Dermis microvascular lymphatic vessel endothelial cell (primary cell): ENCODE results near the gene PPIF. TPM values are rescaled to one million over a fixed set of nuclear protein-coding genes. Genes with fewer than 3 reads are reported as not detected.

ENCODE experiments used
- DNase-seq, 2 donors: peaks; one replicate each; pipeline versions ENCODE4 v3.0.0 to v3.0.0-alpha.2; 2010; ENCODE audit warnings: low read depth in 2 of 2
- total RNA-seq: library from RNA; depleted of rRNA; stranded (reverse); fragments of >200 nt; gene quantifications from 2 replicates; pipeline ENCODE4 v1.2.1, GENCODE V29; 2014

PPIF gene
- total RNA-seq, 1 donor from 2014 or later: 12.7 TPM

DNA sequence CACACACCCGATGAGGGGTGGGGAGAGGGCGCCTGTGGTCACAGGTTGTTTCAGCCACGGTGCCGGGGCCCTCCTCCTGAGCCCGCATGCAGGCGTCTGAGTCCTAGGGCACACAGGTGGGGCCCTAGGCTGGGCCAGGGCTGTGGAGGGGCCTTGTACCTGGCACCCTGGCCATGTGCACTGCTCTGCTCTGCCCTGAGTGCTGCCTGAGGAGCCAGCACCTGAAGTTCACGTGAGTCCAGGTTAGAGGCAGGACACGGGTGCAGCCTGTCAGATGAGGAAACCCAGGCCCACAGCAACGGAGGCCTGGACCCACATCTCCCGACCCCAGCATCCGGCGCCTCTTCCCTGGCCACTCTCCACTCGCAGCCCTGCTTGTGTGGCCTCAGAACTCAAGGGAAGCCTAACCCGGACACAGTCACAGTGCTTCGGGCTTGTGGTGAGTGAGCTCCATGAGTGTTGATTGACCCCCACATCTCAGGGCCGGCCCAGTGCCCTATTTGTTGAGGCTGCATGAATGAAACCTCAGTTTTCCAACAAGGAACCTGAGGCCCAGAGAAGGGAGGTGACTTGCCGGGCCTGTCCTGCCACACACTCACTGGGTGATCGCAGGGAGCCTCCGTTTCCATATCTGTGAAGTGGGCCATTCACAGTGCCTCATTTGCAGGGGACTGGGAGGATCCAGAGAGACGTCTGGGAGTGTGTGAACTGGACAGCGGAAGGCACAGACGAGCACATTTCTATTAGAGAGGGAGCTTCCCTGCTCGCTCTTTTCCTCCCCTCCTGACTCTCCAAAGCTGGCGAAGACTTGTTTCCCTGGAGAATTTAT is 39.6 kb downstream of the PPIF start:
- no peak for DNase-seq

DNA sequence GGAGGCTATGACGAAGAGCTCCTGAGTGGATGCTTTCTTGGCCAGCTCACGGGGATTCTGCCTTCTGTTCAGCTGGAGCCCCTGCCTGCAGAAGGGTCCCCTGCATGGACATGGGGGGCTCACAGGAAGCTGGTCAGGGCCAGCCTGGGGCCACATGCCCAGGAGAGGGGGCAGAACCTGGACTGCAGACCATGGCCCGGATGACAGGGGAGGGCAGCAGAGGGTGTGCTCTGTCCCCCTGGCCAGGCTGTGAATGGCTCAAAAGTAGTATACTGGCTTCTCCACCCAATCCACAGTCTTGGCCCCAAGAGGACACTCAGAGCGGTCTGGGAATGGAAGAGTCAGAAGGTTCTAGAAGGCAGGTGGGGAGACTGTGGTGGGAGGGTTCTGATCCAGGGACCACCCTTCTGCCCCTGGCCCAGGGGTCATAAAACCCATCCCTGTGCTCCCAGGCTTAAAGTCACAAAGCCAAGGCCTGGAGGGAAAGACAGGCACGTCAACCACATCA is 40.3 kb downstream of the PPIF start:
- no peak for DNase-seq

DNA sequence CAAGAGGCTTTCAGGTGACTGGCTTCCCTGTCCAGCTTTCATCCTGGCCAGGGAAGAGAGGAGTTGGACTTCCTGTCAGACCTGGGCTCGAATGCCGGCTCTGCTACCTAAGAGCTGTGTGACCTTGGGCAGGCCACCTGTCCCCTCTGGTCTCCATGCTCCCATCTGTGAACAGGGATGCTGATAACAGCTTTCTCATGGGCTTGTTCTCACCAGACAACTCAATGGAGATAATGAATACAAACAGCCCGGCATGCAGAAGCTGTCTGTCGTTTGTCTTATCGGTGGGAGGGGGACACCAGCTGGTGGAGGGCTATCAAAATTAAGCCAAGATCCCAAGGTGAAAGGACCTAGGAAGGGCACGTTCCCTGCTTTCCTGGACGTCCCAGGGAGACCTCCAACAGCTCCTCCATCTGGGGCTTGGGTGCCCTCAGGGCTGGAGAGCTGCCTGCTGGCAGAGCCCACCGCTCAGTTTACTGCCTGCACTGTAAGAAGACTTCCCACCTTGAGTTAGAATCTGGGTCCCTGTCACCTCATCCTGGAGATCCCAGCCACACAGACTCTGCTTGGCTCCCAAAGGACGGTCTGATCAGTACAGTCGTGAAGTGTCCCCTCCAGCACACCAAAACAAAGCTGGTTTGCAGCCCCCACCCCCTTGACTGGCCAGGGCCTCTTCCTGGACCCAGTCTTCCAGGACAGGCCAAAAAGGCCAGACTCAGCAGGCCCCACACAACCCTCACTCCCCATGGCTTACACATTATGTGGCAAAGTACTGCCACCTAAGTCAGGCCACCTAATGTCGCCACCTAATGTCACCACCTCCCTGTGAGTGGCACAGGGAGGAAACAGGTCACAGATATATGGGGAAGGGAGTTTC is 40.9 kb downstream of the PPIF start:
- DNase-seq: no peak

DNA sequence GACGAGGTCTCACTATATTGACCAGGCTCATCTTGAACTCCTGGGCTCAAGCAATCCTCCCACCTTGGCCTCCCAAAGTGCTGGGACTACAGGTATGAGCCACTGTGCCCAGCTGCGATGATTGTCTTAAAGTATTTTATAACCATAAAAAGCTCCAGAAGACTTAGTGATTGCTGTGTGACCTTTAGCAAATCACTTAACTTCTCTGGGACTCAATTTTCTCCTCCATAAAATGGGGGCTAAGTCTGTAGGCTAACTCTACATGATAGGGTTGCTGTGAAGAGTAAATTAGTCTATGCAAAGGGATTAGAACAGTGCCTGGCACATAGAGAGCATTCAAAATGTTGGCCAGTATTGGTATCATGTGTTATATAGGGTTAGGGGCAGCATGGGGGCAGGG is 42.8 kb downstream of the PPIF start:
- DNase-seq: no peak

DNA sequence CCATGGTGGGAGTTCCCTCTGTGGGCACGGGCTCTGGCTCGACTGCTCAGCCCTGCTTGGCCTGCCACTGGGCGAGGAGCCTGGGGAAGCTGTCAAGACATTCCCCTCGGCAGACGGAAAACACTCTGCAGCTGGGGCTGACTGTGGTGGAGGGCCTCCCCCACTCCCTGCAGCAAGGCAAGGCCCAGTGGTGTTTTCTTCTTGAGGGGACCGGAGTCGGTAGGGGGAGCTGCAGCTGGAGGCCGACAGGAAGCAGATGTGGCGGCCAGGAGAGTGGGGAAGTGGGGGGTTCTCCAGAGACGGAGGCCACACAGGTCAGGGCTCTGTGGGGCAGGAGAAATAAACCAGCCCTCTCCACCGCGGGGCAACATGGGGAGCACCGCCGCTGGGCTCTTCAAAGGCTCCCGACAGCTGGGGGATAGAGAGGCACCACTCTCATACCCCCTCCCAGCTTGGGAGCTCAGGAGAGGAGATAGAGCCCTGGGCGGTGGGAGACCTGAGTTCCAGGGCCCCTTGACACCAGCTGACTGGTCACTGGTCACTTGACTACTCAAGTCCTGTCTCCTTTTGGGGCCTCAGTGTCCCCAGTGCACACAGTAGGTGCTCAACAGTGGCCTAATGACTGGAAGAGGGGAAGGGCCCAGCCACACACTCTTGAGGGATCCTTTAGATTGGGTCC is 43.4 kb downstream of the PPIF start:
- DNase-seq: no peak

DNA sequence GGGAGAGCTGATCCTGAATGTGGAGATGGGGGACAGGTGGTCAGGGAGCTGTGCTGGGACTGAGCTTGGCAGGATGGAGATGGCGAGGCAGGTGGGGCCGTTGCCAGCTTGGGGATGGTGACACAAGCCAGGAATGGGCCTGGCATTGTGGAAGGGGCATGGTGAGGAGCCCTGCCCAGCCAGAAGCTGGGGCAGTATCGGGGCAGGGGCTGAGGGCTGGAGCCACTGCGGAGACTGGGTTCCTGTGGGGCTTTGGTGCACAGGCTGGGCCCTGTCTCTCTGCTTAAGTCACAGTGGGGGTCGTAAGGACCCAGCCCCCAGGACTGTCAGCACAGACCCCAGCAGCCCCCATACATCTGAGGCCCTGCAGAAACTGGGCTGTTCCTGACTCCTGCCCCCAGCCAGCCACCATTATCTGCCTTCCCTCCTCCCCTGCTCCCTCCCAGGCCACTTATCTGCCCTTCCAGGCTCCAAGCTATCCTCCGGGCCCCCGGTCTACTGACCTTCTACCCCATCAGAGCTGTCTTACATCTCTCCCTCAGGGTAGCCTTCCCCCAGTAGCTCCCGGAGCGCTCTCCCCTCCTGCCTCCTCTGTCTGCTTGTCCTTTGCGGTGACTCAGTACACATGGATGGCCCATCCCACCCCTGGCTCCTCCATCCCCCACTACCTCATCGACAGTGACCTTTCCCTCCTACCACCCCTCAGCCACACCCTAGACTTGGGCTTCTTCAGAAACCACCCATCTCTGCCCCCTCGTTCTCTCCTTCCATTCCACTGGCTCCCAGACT is 44.2 kb downstream of the PPIF start:
- no peak for DNase-seq

DNA sequence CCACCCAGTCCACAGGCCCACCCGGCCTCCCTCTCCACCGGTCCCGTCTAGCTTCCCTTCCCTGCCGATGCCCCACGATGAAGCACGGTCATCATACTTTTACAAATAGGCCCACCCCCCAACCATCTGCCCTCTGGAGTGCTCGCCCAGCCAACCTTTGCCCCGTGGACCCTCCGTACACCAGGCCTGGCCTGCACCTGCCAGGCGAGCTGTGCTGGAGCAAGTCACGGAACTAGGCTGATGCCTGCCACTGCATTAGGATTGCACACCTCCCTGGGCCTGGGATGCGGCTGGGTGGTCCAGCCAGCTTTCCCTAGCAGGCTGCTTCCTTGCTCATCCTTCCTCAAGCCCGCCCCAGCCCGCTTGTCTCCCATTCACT is 44.7 kb downstream of the PPIF start:
- no peak for DNase-seq

DNA sequence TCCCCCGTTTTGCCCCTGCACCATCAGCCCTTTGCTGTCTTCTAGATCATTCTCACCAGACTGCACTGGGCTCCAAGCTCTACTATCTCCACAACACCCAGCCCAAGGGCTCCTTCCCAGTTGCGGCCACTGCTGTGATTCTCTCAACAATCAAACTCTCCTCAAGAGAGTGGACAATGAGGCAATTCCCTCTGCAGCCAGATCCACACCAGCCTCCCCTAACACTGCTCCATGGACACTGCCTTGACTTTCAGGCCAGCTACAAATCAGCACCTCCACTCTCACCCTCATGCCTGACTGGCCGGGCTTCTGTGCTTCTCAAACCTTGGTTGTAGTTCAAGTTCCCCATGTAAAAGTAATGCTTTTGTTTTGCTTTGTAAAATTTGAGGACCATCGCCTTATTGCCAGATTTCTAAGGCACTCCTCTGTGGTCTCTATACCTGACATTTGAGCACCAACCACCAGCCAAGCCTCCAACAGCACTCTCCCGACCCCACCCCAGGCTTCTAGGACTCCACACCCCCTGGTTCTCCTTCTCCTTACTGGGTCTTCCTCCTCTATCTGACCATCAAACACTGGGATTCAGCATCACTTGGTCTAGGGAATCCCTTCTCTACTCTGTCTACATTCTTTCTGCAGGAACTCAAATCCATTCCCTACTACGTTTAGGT is 45.4 kb downstream of the PPIF start:
- no peak for DNase-seq

DNA sequence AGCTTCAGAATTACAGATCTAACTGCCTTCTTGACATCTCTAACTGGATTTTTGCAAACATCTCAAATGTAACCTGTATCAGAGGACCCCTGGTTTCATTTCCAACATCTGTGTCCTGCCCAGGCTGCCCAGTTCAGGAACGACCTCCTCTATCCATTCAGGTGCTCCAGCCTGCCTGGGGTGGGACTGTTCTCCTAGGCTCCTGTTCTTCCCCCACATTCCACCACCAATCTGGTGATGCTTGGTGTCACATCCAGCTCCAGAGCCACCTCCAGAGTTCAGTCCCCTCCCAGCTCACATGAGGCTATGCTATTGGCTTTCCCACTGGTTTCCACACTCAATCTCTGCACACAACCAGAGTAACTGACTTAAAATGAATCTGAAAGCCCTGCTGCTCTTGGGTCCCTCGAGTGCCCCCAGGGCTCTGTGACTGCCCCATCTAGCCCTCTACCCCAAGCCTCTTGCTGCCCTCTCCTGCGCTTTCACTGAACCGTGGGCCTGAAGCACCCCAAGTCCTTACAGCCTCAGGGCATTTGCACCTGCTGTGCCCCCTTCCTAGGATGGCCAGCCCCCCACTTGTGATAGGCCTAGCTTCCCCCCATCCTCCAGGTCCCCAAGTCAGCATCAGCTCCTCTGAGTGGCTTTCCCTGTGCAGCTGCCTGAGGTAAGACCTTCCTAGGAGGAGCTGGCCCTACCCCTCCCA is 46.1 kb downstream of the PPIF start:
- DNase-seq: no peak

DNA sequence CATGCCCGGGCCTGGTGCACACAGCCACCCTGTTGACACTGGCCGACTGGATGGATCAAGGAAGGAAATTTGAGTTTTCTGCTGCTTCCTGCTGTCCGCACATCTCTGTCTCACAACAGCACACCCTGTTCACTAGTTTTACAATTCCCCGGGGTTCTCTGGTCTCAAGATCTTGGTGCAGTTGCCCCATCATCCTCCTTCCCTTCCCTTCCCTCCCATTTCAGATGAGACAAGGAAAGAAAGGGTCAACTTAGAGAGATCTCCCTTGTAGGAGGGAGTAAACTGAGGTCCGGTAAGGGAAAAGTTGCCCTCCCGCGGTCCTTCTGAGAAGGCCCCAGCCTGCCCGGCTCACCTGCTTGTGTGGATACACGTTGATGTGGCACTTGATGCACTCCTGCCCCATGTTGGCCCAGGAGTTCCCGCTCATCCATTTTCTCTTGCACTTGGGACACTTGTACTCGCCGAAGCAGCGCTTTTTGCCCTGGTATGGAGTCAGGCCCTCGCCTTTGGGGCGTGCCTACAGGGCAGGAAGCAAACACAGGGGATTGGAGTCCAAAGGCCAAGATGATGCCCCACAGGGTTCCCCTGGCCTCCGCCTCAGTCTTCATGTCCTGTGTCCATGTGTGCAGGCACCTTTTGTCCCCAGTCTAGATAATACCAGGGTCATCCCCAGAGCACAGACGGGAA is 46.8 kb downstream of the PPIF start:
- no peak for DNase-seq

DNA sequence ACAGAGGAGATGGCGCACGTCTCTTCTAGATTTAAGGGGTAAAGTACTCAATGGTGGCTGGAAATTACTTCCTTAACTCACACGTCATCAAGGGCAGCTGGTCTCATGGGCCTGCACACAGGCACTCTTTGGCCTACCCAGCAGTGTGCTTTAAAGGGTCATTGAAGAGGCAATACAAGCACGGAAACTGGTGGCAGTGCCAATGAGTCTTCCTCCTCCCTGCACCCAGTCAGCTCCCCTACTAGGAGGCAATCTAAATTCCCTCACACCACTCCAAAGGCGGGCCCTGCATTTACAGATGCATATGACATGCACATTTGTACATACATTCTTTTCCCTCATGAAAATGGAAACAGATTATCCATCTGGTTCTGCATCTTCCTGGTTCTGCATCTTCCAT is 47.4 kb downstream of the PPIF start:
- DNase-seq: no peak

DNA sequence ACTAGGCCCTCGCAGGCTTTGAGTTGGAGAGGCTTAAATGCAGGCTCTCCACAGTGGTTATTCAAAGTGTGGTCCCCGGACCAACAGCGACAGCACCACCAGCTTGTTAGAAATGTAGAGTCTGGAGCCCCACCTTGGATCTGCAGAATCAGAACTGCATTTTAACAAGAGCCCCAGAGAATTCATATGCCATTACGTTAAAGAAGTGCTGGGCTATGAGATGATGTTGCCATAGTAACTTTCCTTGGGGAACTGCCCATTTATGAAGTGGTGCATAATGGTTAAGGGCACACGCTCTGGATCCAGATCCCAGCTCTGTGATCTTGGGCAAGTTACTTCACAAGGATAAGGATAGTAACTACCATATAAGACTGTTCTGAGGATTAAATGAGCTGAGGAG is 49.3 kb downstream of the PPIF start:
- DNase-seq: no peak

DNA sequence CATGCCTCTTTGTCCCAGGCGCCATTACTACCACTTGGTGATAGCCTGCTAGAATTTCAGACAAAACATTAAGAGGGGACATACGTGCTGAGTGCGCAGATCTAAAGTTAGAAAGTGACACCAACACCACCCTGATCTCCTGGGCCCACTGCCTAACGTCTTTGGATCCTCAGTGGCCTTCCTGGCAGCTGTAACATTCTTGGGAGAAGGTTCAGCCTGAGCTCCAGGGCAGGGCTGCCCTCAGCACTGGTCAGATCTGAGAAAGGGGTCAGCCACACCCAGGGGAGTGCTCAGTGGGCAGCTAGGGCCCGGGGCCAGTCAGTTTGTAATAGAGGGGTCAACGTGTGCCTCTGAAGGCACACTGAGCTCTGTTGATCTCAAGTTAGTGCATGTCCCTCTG is 49.8 kb downstream of the PPIF start:
- DNase-seq: no peak

DNA sequence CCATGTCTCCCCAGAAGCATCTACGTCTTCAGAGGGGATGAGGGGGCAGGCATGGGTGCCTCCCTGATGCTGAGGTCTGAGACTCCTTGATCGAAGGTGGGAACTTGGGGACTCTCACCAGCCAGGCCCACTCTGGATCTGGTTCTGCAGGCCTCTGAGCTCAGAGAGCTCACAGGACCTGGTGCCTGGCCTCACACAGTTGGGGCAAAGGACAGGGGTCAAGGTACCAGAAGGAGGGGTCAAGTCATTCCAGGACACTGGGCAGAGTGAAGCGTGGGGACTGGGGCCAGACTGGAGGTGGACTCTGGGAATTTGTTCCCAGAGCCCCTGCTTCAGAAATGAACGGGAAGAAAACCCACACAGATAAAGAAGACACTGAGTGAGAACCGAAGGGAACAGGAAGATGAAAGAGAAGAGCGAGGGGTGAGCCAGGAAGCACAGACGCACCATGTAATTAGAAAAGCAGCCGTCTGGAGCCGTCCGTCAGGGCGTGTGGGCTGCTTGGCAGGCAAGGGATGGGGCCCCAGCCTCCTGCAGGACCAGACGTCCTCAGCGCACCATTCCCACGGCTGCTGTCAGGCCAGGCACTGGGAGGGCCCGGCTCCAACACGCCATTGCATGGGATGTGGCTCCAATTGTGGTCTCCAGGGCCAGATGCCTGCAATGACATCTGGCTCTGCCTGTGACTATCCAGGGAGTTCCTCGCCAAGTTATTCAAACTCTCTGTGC is 50.5 kb downstream of the PPIF start:
- no peak for DNase-seq

DNA sequence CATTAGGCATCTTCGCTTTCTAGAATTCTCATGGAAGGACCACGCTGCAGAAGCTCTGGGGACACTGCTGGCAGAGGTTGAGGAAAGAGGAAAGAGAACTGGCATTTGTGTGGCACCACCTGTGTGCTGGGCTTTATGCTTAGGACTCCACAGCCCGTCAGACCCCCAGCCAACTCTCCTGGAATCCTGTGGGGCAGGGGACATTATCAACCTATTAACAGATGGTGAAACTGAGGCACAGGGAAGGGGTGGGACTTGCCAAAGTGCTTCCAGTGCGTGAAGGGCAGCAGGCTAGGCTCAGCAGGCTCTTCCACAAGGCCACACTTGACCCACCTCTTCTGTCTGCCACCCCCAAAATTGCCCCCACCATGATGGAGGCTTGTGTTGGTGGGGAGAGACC is 51.4 kb downstream of the PPIF start:
- no peak for DNase-seq

DNA sequence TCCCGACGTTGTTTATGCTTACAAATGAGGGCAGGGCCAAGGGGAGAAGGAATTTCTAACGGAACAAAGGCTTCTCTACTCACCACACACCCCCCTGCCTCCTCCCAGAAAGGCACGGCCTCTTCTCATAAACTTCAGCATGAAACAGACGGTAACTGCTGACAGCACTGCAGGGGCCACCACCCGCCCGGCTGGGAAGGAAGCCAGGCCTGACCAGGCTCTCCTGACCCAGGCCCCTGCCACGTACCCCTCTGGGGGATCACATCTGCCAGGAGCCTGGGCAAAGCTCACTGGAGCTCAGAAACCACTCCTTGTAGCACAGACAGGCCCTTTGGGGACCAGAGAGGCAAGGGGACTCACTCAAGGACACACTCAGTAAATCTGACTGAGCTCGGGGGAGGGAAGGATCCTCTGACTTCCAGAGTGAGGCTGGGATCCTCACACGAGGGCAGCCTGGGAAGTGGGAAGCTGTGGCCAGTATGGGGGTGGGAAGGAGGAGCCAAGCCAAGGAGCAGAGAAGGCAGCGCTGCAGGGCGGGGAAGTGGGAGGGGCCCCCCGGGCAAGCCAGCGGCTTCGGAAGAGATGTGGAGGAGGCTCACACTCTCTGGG is 52.1 kb downstream of the PPIF start:
- DNase-seq: no peak

DNA sequence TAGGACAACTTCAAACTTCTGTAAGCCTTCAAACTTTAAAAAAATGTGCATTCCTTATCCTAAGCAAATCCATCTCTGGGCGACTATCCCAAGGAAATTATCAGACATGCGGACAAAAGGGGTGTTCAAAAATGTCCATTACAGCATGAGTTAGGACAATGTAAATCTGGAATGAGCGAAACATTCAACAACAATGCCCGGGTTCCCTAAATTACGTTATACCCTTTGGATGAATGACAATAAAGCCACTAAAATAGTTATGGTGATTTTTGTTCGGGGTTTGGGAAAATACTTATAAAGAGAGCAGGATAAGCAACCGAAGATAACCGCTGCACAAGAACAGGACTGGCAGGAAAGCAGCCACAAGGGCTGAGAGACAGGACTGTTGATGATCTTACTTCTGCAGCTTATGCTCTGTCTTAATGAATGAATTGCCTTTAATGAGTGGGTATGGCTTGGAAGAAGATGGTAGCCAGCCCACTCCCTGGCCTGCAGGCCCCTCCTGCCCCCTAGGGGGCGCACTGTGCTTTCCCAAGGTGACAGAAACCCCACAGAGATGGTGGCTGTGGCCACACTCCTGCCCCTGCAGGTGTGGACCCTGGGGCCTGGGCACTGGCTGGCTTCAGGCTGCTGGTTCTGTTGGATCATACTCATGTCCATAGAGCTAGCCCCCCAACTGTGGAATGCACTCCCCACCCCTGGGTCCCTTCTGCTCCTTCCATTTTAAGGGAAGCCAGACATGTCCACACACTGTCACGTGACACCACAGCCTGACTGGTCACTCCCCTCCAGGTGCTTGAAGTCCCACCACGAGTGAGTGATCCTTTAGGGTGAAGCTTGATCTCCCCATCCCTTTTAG is 53.1 kb downstream of the PPIF start:
- peak; percentile 18 to 48 for DNase-seq
